Left ventricle myocardium inferior (tissue), 1 donor: ENCODE measurements around the gene CRAT. TPM values are rescaled to one million over a fixed set of nuclear protein-coding genes. Genes with fewer than 3 reads are reported as not detected.
"Not testable (repeated sequence)": the region's sequence is repeated elsewhere in the genome, so short reads cannot be mapped to it uniquely, and the experiment has no call there.

Experiments used
- DNase-seq: peaks from one replicate; pipeline ENCODE4 v3.0.0-alpha.2; 2020
- H3K27ac ChIP-seq: fragments of 200-600 bp; replicated peaks from 2 replicates; pipeline ENCODE4 v1.8.0; 2021
- H3K27me3 ChIP-seq: fragments of 200-600 bp; 2 replicates; pipeline ENCODE4 v1.8.0; 2021; ENCODE audit warnings: low read depth
- H3K36me3 ChIP-seq: fragments of 200-600 bp; 2 replicates; pipeline ENCODE4 v1.8.0; 2021
- H3K4me1 ChIP-seq: fragments of 200-600 bp; 2 replicates; pipeline ENCODE4 v1.8.0; 2021
- H3K4me3 ChIP-seq: fragments of 200-600 bp; 2 replicates; pipeline ENCODE4 v1.8.0; 2021; ENCODE audit warnings: mild to moderate bottlenecking, moderate library complexity
- H3K9me3 ChIP-seq: fragments of 200-600 bp; replicated peaks from 2 replicates; pipeline ENCODE4 v1.8.0; 2021
- intact Hi-C: fragments of 100-400 bp; cut with micrococcal nuclease; formaldehyde crosslinking; loops from one replicate; pipeline ENCODE4 v1.11.0; 2022
- total RNA-seq: library from RNA; stranded (reverse); fragmentation: NEBNext Ultra II Directional; extraction: Animal tissue kit (Norgen Biotek cat#: 25700); gene quantifications from one replicate; pipeline ENCODE4 v1.2.1, GENCODE V29; 2021
- TF ChIP-seq, protein P1 (sequence below): fragments of 200-600 bp; IDR thresholded peaks from 2 replicates; pipeline ENCODE4 v1.8.0; 2021; ENCODE audit warnings: antibody characterized with exemption, mild to moderate bottlenecking, borderline replicate concordance
- donor health status: DM: no; HTN: yes; CAD: no; lungs with severe emphysema.

The CRAT gene
- total RNA-seq, 1 donor from 2014 or later, result 85.3 TPM

DNA sequence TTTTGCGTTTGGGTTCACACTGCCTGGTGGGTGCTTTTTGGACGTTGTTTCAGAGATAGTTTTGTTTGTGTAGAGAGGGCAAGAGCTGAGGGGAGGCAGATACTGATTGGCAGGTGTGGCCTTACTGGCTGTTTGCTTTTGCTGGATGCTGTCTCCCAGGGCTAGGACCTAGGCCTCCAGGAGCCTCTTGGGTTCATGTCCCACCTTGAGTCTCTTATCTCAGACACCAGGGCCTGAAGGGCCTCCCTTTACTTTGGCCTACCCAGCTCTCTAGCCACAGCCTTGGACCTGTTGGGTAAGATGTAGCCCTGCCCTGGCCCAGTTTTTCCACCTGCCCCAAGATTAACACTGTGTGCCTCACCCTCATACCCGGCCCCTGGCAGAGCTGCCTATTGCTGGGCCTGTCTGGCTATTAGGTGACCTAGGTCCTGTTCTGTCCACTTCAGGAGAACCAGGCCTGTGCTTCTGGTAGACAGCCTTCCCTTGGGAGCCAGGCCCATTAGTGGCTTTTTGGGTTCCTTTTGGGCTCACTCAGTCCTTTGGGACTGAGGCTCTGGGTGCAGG is 14.0 kb upstream of the CRAT start:
- peaks cover 72% of the 10 kb centered on the region for H3K36me3 ChIP-seq
- intact Hi-C loops, result no loop called here
- peaks cover 9% of the 10 kb centered on the region for H3K4me1 ChIP-seq

DNA sequence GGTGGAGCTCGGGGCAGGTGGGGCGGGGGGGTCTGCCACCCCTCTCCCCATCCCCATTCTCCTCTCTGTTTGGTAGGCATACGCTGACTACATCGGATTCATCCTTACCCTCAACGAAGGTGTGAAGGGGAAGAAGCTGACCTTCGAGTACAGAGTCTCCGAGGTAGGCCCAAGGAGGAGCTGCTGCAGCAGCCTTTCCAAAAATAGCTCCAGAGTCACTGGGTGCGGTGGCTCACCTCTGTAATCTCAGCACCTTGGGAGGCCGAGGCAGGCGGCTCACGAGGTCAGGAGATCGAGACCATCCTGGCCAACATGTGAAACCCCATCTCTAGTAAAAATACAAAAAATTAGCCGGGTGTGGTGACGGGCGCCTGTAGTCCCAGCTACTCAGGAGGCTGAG is 12.4 kb upstream of the CRAT start:
- peaks cover 59% of the 10 kb centered on the region for H3K36me3 ChIP-seq
- H3K9me3 ChIP-seq, DNase-seq, H3K4me3 ChIP-seq, H3K27me3 ChIP-seq, H3K27ac ChIP-seq, H3K4me1 ChIP-seq, intact Hi-C loops: not testable (repeated sequence)

More for the DNA sequence above, 14.0 kb upstream of the CRAT start:
- Histone ChIP-seq H3K27me3 (no peaks in the 10 kb centered on the region), H3K27ac (no peak overlapping the region), H3K9me3 (no peaks in the 10 kb centered on the region), H3K4me3 (no peak overlapping the region)
- TF ChIP-seq, protein P1, sequence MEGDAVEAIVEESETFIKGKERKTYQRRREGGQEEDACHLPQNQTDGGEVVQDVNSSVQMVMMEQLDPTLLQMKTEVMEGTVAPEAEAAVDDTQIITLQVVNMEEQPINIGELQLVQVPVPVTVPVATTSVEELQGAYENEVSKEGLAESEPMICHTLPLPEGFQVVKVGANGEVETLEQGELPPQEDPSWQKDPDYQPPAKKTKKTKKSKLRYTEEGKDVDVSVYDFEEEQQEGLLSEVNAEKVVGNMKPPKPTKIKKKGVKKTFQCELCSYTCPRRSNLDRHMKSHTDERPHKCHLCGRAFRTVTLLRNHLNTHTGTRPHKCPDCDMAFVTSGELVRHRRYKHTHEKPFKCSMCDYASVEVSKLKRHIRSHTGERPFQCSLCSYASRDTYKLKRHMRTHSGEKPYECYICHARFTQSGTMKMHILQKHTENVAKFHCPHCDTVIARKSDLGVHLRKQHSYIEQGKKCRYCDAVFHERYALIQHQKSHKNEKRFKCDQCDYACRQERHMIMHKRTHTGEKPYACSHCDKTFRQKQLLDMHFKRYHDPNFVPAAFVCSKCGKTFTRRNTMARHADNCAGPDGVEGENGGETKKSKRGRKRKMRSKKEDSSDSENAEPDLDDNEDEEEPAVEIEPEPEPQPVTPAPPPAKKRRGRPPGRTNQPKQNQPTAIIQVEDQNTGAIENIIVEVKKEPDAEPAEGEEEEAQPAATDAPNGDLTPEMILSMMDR, result no peak
- DNase-seq, result no peak

DNA sequence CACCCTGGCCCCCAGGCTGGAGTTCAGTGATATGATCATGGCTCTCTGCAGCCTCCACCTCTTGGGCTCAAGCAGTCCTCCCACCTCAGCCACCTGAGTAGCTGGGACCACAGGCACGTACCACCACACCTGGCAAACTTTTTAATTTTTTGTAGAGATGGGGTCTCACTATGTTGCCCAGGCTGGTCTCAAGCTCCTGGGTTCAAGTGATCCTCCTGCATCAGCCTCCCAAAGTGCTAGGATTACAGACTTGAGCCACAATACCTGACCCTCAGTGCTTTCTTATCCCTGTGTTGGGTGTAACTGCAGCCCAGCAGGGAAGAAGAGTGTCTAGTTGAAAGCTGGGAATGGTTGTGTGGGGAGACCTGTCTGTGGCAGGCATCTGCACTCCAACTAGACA is 11.5 kb upstream of the CRAT start:
- no peak overlapping the region for H3K27ac ChIP-seq
- no peaks in the 10 kb centered on the region for H3K9me3 ChIP-seq
- no peak overlapping the region for H3K4me3 ChIP-seq
- TF ChIP-seq, protein P1, result no peak
- H3K4me1 ChIP-seq, result peaks cover 6% of the 10 kb centered on the region
- no peak for DNase-seq
- H3K27me3 ChIP-seq, result no peaks in the 10 kb centered on the region
- H3K36me3 ChIP-seq, result peaks cover 52% of the 10 kb centered on the region
- intact Hi-C loops, result no loop called here

DNA sequence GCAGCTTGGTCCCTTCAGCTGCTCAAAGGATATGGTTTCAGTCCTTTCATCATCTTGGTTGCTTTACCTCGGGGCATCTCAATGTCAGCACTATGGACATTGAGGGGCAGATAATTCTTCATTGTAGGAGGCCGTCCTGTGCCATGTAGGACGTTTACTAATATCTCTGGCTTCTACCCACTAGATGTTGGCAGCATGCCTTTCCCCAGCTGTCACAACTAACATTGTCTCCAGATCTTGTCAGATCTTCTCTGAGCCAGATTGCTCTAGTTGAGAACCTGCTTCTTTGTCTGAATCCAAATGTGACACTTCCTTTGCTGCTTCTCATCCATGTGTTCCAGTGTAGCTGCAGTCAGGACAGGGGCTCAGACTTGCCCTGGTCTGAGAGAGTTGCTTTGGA is 10.9 kb upstream of the CRAT start:
- DNase-seq, result no peak
- Histone ChIP-seq H3K4me3 (no peak overlapping the region), H3K36me3 (peaks cover 52% of the 10 kb centered on the region), H3K27ac (no peak overlapping the region), H3K9me3 (no peaks in the 10 kb centered on the region), H3K4me1 (no peaks in the 10 kb centered on the region), H3K27me3 (no peaks in the 10 kb centered on the region)
- TF ChIP-seq, protein P1, result no peak
- intact Hi-C loops, result no loop called here

DNA sequence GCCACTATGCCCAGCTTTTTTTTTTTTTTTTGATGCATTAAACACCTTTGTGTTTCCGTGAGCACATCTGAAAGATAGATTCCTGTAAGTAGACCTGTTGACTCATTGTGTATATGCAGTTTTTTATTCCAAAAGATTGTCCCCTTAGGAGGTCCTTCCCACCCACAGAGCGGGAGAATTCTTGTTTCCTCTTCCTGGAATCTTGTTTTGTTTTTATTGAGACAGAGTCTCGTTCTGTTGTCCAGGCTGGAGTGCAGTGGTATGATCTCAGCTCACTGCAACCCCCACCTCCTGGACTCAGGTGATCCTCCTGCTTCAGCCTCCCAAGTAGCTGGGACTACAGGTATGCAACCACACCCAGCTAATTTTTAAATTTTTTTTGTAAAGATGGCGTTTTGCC is 8.2 kb upstream of the CRAT start:
- Histone ChIP-seq H3K4me1 (peaks cover 20% of the 10 kb centered on the region), H3K27ac (no peak overlapping the region)

DNA sequence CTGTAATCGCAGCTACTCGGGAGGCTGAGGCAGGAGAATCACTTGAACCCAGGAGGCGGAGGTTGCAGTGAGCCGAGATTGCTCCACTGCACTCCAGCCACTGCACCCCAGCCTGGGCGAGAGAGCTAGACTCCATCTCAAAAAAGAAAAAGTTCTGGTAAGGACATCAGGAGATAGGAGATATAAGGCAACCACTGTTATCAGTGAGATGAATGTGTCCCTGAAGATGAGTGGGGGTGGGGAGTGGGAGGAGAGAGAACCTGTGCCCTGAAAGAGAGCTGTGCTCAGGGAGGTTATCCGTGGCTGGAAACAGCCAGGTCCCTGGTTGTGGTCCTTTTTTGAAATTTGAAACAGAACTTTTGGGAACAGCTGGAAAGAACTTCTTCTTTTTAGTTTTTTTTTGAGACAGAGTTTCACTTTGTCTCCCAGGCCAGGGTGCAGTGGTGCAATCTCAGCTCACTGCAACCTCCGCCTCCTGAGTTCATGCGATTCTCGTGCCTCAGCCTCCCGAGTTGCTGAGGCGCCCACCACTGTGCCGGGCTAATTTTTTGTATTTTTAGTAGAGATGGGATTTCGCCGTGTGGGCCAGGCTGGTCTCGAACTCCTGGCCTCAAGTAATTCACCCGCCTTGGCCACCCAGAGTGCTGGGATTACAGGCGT is 3.2 kb upstream of the CRAT start:
- no peaks in the 10 kb centered on the region for H3K9me3 ChIP-seq
- H3K27ac ChIP-seq, result no peak overlapping the region
- TF ChIP-seq, protein P1, result no peak
- DNase-seq, result no peak
- no peaks in the 10 kb centered on the region for H3K36me3 ChIP-seq
- H3K27me3 ChIP-seq, result no peaks in the 10 kb centered on the region
- peaks cover 61% of the 10 kb centered on the region for H3K4me1 ChIP-seq
- intact Hi-C loops, result no loop called here
- no peak overlapping the region for H3K4me3 ChIP-seq

More for the DNA sequence above, 8.2 kb upstream of the CRAT start:
- no peaks in the 10 kb centered on the region for H3K27me3 ChIP-seq
- DNase-seq, result no peak
- H3K9me3 ChIP-seq, result no peaks in the 10 kb centered on the region
- H3K4me3 ChIP-seq, result no peak overlapping the region
- intact Hi-C loops, result no loop called here
- TF ChIP-seq, protein P1, result no peak
- H3K36me3 ChIP-seq, result peaks cover 33% of the 10 kb centered on the region

DNA sequence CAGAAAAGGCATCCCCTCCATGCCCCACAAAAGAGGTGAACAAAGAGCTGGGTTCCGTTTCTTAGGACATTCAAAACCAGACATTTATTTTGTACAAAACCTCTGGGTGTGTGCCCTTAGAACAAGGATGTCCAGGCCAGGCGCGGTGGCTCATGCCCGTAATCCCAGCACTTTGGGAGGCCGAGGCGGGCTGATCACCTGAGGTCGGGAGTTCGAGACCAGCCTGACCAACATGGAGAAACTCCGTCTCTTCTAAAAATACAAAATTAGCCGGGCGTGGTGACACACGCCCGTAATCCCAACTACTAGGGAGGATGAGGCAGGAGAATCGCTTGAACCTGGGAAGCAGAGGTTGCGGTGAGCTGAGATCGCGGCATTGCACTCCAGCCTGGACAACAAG is 1.9 kb upstream of the CRAT start:
- intact Hi-C loops, DNase-seq, H3K9me3 ChIP-seq, H3K27me3 ChIP-seq, H3K27ac ChIP-seq, H3K36me3 ChIP-seq: not testable (repeated sequence)
- Histone ChIP-seq H3K4me1 (peaks cover 64% of the 10 kb centered on the region), H3K4me3 (peak overlapping the region; percentile 89)
